Measurements from ENCODE around the gene CIB1.

CIB1 gene

GRCh38 chr15:90257776-90258175, 24.0 kb upstream of the CIB1 start:
- no peak for TF ChIP-seq CTCF (IDR thresholded peaks at IDR 0.05; ENCODE audit: insufficient read depth, low read depth, low read length, missing control alignments)
- DNase-seq (ENCODE audit: low read depth): no peak
- no peak overlapping the region for H3K4me3 ChIP-seq (ENCODE audit: low read length)

DNA sequence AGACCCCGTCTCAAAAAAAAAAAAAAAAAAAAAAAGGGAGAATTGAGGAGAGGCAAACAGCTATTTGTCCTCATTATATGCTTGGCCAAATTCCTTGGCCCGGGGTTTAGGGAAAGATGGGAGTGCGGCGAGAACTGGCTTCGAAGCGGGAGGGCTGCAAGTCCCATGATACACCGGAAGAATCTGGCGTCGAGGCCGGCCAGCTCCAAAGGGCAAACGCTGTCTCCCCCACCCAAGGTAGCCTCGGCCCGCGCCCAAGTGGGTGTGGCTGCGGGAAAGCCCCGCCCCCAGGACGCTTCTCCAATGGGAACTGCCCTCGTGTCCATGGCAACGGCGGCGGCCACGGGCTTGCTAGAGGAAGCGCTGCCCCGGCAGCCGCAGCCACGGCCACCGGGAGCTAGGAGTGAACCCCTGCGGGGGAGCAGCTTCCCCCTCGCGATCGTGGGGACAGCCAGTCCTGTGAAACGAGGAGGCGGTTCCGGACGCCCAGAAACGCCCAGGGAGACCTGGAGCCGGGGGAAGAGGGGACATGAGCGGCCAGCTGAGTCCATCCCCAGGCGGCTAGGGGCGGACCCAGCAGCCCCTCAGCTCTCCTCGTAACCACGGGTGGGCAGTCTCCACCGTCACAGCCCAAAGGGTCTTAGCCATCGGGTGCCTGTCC, 15.6 kb upstream of the CIB1 start, which contains the start of gene TTLL13:
Gene TTLL13 (plus strand): TSS at position 354 of the 661 bp plus-strand sequence. CDS start 1,075 bp downstream, outside the sequence.
- TF ChIP-seq CTCF (IDR thresholded peaks at IDR 0.05; ENCODE audit: insufficient read depth, low read depth, low read length, missing control alignments): no peak
- peak within 1 kb of the TSS; percentile 62 for H3K4me3 ChIP-seq (ENCODE audit: low read length)
- DNase-seq (ENCODE audit: low read depth): peak; percentile 76

DNA sequence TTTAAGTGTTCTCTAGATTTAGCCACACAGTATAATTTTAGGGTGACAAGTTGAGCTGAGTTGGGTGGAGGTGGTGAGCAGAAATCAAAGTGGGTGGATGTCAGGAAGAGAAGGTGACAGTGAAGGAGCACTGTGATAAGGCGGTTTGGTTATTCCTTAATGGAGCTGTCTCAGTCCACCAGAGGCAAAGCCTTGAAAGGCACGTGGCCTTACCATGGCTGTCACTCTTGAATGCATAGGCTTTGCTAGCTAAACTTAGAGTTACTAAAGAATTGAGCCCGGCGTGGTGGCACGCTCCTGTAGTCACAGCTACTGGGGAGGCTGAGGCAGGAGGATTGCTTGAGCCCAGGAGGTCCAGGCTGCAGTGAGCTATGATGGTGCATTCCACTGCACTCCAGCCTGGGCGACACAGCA, 15.1 kb upstream of the CIB1 start:
- no peak for DNase-seq (ENCODE audit: low read depth)
- no peak for TF ChIP-seq CTCF (IDR thresholded peaks at IDR 0.05; ENCODE audit: insufficient read depth, low read depth, low read length, missing control alignments)
- no peak overlapping the region for H3K4me3 ChIP-seq (ENCODE audit: low read length)

GRCh38 chr15:90243943-90244639, 10.3 kb upstream of the CIB1 start:
- no peak for DNase-seq (ENCODE audit: low read depth)
- no peak overlapping the region for H3K4me3 ChIP-seq (ENCODE audit: low read length)
- no peak for TF ChIP-seq CTCF (IDR thresholded peaks at IDR 0.05; ENCODE audit: insufficient read depth, low read depth, low read length, missing control alignments)

DNA sequence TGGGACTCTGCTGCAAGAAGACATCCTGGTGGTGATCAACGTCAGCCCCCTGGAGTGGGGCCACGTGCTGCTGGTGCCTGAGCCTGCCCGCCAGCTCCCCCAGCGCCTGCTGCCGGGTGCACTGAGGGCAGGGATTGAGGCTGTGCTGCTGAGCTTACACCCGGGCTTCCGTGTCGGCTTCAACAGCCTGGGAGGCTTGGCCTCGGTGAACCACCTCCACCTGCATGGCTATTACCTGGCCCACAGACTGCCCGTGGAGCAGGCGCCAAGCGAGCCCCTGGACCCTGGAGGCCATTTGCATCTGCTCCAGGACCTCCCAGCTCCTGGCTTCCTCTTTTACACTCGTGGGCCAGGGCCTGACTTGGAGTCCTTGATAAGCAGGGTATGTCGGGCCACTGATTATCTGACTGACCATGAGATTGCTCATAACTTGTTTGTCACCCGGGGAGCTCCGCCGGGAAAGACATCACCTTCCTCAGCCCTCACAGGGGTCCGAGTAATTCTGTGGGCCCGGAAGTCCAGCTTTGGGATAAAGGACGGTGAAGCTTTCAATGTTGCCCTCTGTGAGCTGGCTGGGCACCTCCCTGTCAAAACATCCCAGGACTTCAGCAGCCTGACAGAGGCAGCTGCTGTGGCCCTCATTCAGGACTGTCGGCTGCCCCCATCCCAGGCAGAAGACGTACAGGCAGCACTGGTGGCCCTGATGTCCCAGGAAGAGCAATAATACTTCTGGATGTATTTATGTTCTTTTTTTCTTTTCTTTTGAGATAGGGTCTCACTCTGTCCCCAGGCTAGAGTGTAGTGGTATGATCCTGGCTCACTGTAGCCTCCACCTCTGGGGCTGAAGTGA, 7.8 kb upstream of the CIB1 start:
- no peak for TF ChIP-seq CTCF (IDR thresholded peaks at IDR 0.05; ENCODE audit: insufficient read depth, low read depth, low read length, missing control alignments)
- no peak for DNase-seq (ENCODE audit: low read depth)
- no peak overlapping the region for H3K4me3 ChIP-seq (ENCODE audit: low read length)

GRCh38 chr15:90240856-90241255, 7.1 kb upstream of the CIB1 start:
- H3K4me3 ChIP-seq (ENCODE audit: low read length): no peak overlapping the region
- TF ChIP-seq CTCF (IDR thresholded peaks at IDR 0.05; ENCODE audit: insufficient read depth, low read depth, low read length, missing control alignments): no peak
- no peak for DNase-seq (ENCODE audit: low read depth)
